Neuronal stem cell (in vitro differentiated cells): Measurements from ENCODE around the gene PLIN3.
A peak's percentile ranks its signal among the peaks of the same experiment; 100 is the strongest.
"Not testable (repeated sequence)": the region's sequence is repeated elsewhere in the genome, so short reads cannot be mapped to it uniquely, and the experiment has no call there.

Experiments
- DNase-seq: peaks from one replicate; pipeline ENCODE4 v3.0.0-alpha.2; 2013; ENCODE audit warnings: low spot score
- H2AFZ ChIP-seq: one replicate; pipeline ENCODE4 v1.6.1; 2013; ENCODE audit warnings: mild to moderate bottlenecking, low read length, inconsistent platforms
- H2AK5ac ChIP-seq: 2 replicates; pipeline ENCODE4 v1.6.1; 2013; ENCODE audit warnings: low read depth, mild to moderate bottlenecking, inconsistent platforms, low read length, moderate library complexity, mixed read lengths
- H2BK120ac ChIP-seq: 2 replicates; pipeline ENCODE4 v1.6.1; 2013; ENCODE audit warnings: low read depth, mild to moderate bottlenecking, inconsistent platforms, low read length, moderate library complexity, mixed read lengths
- H2BK12ac ChIP-seq: one replicate; pipeline ENCODE4 v1.6.1; 2013; ENCODE audit warnings: low read length, inconsistent platforms
- H2BK15ac ChIP-seq: 2 replicates; pipeline ENCODE4 v1.6.1; 2013; ENCODE audit warnings: mild to moderate bottlenecking, low read length, inconsistent platforms, mixed read lengths
- H2BK5ac ChIP-seq: one replicate; pipeline ENCODE4 v1.6.1; 2013; ENCODE audit warnings: inconsistent platforms, mild to moderate bottlenecking, low read length, moderate library complexity
- H3K14ac ChIP-seq: one replicate; pipeline ENCODE4 v1.6.1; 2013; ENCODE audit warnings: low read length, inconsistent platforms
- H3K18ac ChIP-seq: 2 replicates; pipeline ENCODE4 v1.6.1; 2013; ENCODE audit warnings: low read length, inconsistent platforms
- H3K23ac ChIP-seq: 2 replicates; pipeline ENCODE4 v1.6.1; 2013; ENCODE audit warnings: low read depth, mild to moderate bottlenecking, mixed read lengths, low read length, inconsistent platforms; ENCODE audit not compliant: poor library complexity
- H3K27ac ChIP-seq: replicated peaks from 3 replicates; pipeline ENCODE4 v1.5.1; 2013; ENCODE audit warnings: low read length, inconsistent platforms
- H3K27me3 ChIP-seq, 3 experiments: 2 replicates each; pipeline ENCODE4 v1.6.1; 2013; ENCODE audit warnings: low read length in 3 of 3, mild to moderate bottlenecking in 2 of 3, inconsistent platforms in 1 of 3, low read depth in 1 of 3, mixed read lengths in 1 of 3, moderate library complexity in 1 of 3; ENCODE audit not compliant: control insufficient read depth in 3 of 3, insufficient read depth in 3 of 3
- H3K36me3 ChIP-seq, 2 donors: replicated peaks in 1 of 2; 2 replicates each; pipeline ENCODE4 v1.6.1; 2013; ENCODE audit warnings: low read length in 2 of 2; ENCODE audit not compliant: control insufficient read depth in 2 of 2, insufficient read depth in 2 of 2
- H3K4ac ChIP-seq: 2 replicates; pipeline ENCODE4 v1.6.1; 2013; ENCODE audit warnings: inconsistent platforms, mild to moderate bottlenecking, low read length, moderate library complexity
- H3K4me1 ChIP-seq, 2 donors: 1 replicate in 1 of 2; 2 replicates in 1 of 2; pipeline ENCODE4 v1.6.1; 2013; ENCODE audit warnings: low read length in 2 of 2, low read depth in 1 of 2; ENCODE audit not compliant: control insufficient read depth in 2 of 2, insufficient read depth in 1 of 2
- H3K4me2 ChIP-seq: one replicate; pipeline ENCODE4 v1.6.1; 2013; ENCODE audit warnings: mild to moderate bottlenecking, low read length, inconsistent platforms; ENCODE audit not compliant: insufficient read depth, poor library complexity, severe bottlenecking
- H3K4me3 ChIP-seq, 2 donors: 2 replicates each; pipeline ENCODE4 v1.5.1; 2013; ENCODE audit warnings: low read length in 2 of 2, mild to moderate bottlenecking in 2 of 2, inconsistent platforms in 1 of 2, moderate library complexity in 1 of 2
- H3K79me1 ChIP-seq: one replicate; pipeline ENCODE4 v1.6.1; 2013; ENCODE audit warnings: low read depth, mild to moderate bottlenecking, inconsistent platforms, low read length, moderate library complexity
- H3K9ac ChIP-seq: one replicate; pipeline ENCODE4 v1.6.1; 2013; ENCODE audit warnings: mild to moderate bottlenecking, low read depth, low read length, inconsistent platforms; ENCODE audit not compliant: poor library complexity
- H3K9me3 ChIP-seq, 2 donors: replicated peaks in 1 of 2; 2 replicates each; pipeline versions ENCODE3 to v1.6.1; 2013; ENCODE audit warnings: low read length in 2 of 2, mild to moderate bottlenecking in 2 of 2, inconsistent platforms in 1 of 2, low read depth in 1 of 2, mixed read lengths in 1 of 2, moderate library complexity in 1 of 2; ENCODE audit not compliant: control insufficient read depth in 2 of 2, insufficient read depth in 1 of 2
- H4K8ac ChIP-seq: one replicate; pipeline ENCODE4 v1.6.1; 2013; ENCODE audit warnings: low read depth, mild to moderate bottlenecking, inconsistent platforms, low read length, moderate library complexity
- H4K91ac ChIP-seq: one replicate; pipeline ENCODE4 v1.6.1; 2013; ENCODE audit warnings: low read length, low read depth, mild to moderate bottlenecking, inconsistent platforms; ENCODE audit not compliant: poor library complexity
- WGBS, 2 donors: extraction: QIAGEN DNeasy Blood & Tissue Kit; methylation state at CpG; one replicate each; pipeline ENCODE4 v1.1.7; 2013; ENCODE audit warnings: missing lambda C conversion rate in 2 of 2, mixed read lengths in 1 of 2; ENCODE audit not compliant: insufficient read length in 2 of 2, insufficient replicate concordance in 1 of 2; ENCODE audit errors: extremely low coverage in 2 of 2; 5-methylcytosine and 5-hydroxymethylcytosine counted together

PLIN3 gene

DNA sequence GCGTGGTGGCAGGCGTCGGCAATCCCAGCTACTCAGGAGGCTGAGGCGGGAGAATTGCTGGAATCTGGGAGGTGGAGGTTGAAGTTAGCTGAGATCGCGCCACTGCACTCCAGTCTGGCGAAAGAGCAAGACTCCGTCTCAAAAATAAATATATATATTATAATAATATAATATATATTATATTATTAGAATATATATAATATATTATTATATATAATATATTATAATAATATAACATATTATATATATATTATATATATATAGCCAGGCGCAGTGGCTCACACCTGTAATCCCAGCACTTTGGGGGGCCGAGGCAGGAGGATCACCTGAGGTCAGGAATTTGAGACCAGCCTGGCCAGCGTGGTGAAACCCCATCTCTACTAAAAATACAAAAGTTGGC, 25.5 kb upstream of the PLIN3 start:
- not testable (repeated sequence) for H3K4me1 ChIP-seq, DNase-seq

DNA sequence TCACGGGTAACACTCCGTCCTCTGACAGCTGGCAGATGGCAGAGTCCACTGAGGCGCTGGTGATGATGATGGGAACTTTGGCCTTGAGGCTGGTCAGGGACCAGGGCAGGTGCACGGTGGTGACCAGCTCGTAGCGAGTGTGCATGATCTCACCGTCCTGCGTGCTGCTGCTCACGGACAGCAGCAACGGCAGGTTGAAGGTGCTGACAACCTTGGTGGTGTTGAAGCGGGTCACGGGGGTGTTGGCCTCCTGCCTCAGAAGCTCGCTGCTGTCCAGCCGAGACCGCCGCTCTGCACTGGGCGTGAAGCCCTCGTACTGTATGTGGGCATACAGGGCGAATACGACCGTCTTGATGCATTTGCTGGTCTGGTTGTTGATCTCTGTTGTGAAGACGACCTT, 23.6 kb upstream of the PLIN3 start:
- H3K4ac ChIP-seq: peak overlapping the region; percentile 30
- H3K4me2 ChIP-seq: no peak overlapping the region
- no peaks in the 10 kb centered on the region for H3K36me3 ChIP-seq
- H3K27me3 ChIP-seq: peaks cover 0 to 2% (median 0%) of the 10 kb centered on the region in 3 experiments
- H3K79me1 ChIP-seq: no peaks in the 10 kb centered on the region
- peak overlapping the region in 1 of 2 donors; percentile 8 for H3K4me3 ChIP-seq
- H4K91ac ChIP-seq: peak overlapping the region; percentile 27
- no peaks in the 10 kb centered on the region for H3K9me3 ChIP-seq
- H3K4me1 ChIP-seq: no peaks in the 10 kb centered on the region
- H4K8ac ChIP-seq: no peak overlapping the region
- H3K18ac ChIP-seq: peak overlapping the region; percentile 63
- H3K9ac ChIP-seq: no peak overlapping the region
- H3K27ac ChIP-seq: no peak overlapping the region
- H3K23ac ChIP-seq: peak overlapping the region; percentile 70
- no peak overlapping the region for H2BK5ac ChIP-seq
- no peak for DNase-seq
- no peak overlapping the region for H2AFZ ChIP-seq
- peak overlapping the region; percentile 28 for H2BK15ac ChIP-seq
- peak overlapping the region; percentile 64 for H2BK12ac ChIP-seq
- WGBS, 2 donors: no CpG with 5 or more reads among the region's 22 CpGs
- no peak overlapping the region for H2BK120ac ChIP-seq
- no peak overlapping the region for H2AK5ac ChIP-seq
- H3K14ac ChIP-seq: no peak overlapping the region

More for the DNA sequence above, 25.5 kb upstream of the PLIN3 start:
- H3K9me3 ChIP-seq, H2BK12ac ChIP-seq, H3K23ac ChIP-seq, H3K18ac ChIP-seq, H3K27ac ChIP-seq, H2AK5ac ChIP-seq, H3K4me2 ChIP-seq, H2BK5ac ChIP-seq, H3K27me3 ChIP-seq, H3K36me3 ChIP-seq, H3K9ac ChIP-seq, H2BK120ac ChIP-seq, H3K14ac ChIP-seq, H4K8ac ChIP-seq, H3K4me3 ChIP-seq, H3K4ac ChIP-seq, H3K79me1 ChIP-seq, H2BK15ac ChIP-seq, H4K91ac ChIP-seq, H2AFZ ChIP-seq: not testable (repeated sequence)
- WGBS, 2 donors: no CpG with 5 or more reads among the region's 11 CpGs

DNA sequence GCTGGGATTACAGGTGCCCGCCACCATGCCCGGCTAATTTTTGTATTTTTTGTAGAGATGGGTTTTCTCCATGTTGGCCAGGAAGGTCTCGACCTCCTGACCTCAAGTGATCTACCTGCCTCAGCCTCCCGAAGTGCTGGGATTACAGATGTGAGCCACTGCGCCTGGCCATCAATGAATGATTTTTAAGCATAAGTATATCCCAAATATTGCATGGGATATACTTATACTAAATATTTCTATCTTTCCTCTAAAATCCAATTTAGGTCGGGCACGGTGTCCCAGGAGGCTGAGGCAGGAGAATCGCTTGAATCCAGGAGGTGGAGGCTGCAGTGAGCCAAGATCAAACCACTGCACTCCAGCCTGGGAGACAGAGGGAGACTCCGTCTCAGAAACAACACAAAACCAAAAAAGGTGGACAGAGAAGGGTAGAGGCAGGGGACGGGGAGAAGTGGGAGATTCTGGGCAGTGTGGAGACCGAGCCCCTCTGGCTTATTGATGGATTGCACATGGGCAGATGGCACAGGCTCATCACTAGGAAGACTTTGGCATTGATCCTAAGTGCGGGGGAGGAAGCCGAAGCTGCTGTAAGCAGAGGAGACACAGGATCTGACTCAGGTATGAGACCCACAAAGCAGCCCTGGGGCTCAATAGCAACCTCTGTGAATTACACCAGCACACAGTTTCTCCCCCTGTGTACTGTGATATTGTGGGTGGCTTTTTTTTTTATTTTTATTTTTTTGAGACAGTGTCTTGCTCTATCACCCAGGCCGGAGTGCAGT, 21.8 kb upstream of the PLIN3 start:
- Histone ChIP-seq H3K27me3 (peaks cover 0 to 2% (median 0%) of the 10 kb centered on the region in 3 experiments), H3K23ac (no peak overlapping the region), H3K4me1 (no peaks in the 10 kb centered on the region), H4K8ac (no peak overlapping the region), H3K14ac (no peak overlapping the region), H3K79me1 (no peaks in the 10 kb centered on the region), H3K4me2 (no peak overlapping the region), H3K36me3 (no peaks in the 10 kb centered on the region), H3K18ac (no peak overlapping the region), H2AK5ac (no peak overlapping the region), H3K9ac (no peak overlapping the region), H3K9me3 (no peaks in the 10 kb centered on the region), H3K4me3 (no peak overlapping the region), H2BK12ac (no peak overlapping the region), H2AFZ (no peak overlapping the region), H3K27ac (no peak overlapping the region), H3K4ac (no peak overlapping the region), H2BK120ac (no peak overlapping the region), H2BK5ac (no peak overlapping the region), H2BK15ac (no peak overlapping the region), H4K91ac (no peak overlapping the region)
- no peak for DNase-seq
- no CpG with 5 or more reads among the region's 14 CpGs for WGBS, 2 donors

DNA sequence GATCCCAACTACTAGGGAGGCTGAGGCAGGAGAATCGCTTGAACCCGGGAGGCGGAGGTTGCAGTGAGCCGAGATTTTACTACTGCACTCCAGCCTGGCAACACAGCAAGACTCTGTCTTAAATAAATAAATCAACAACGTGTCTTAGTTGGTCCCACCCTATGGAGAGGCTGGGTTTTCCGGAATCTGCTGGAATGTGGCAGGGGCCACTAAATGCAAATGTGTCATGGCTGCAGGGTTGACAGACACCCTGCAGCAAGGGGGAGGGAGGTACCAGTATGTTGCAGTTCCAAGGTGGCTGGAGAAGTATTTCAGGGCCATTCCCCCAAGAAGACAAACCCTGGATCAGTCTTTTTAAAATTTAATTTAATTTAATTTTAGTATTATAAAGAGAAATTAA, 20.3 kb upstream of the PLIN3 start:
- H3K23ac ChIP-seq, H2AFZ ChIP-seq, H3K27me3 ChIP-seq, DNase-seq, H3K36me3 ChIP-seq, H3K4ac ChIP-seq, H3K18ac ChIP-seq, H4K8ac ChIP-seq, H2BK5ac ChIP-seq, H3K9me3 ChIP-seq, H3K27ac ChIP-seq, H4K91ac ChIP-seq, H2BK15ac ChIP-seq, H3K14ac ChIP-seq, H3K79me1 ChIP-seq, H3K4me3 ChIP-seq, H2BK12ac ChIP-seq, H3K4me1 ChIP-seq, H3K9ac ChIP-seq, H3K4me2 ChIP-seq, H2AK5ac ChIP-seq, H2BK120ac ChIP-seq: not testable (repeated sequence)
- WGBS, 2 donors: no CpG with 5 or more reads among the region's 6 CpGs
